Measurements from ENCODE around the gene CLGN.
"Not testable (repeated sequence)": the region's sequence is repeated elsewhere in the genome, so short reads cannot be mapped to it uniquely, and the experiment has no call there.

Gene CLGN, protein sequence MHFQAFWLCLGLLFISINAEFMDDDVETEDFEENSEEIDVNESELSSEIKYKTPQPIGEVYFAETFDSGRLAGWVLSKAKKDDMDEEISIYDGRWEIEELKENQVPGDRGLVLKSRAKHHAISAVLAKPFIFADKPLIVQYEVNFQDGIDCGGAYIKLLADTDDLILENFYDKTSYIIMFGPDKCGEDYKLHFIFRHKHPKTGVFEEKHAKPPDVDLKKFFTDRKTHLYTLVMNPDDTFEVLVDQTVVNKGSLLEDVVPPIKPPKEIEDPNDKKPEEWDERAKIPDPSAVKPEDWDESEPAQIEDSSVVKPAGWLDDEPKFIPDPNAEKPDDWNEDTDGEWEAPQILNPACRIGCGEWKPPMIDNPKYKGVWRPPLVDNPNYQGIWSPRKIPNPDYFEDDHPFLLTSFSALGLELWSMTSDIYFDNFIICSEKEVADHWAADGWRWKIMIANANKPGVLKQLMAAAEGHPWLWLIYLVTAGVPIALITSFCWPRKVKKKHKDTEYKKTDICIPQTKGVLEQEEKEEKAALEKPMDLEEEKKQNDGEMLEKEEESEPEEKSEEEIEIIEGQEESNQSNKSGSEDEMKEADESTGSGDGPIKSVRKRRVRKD

DNA sequence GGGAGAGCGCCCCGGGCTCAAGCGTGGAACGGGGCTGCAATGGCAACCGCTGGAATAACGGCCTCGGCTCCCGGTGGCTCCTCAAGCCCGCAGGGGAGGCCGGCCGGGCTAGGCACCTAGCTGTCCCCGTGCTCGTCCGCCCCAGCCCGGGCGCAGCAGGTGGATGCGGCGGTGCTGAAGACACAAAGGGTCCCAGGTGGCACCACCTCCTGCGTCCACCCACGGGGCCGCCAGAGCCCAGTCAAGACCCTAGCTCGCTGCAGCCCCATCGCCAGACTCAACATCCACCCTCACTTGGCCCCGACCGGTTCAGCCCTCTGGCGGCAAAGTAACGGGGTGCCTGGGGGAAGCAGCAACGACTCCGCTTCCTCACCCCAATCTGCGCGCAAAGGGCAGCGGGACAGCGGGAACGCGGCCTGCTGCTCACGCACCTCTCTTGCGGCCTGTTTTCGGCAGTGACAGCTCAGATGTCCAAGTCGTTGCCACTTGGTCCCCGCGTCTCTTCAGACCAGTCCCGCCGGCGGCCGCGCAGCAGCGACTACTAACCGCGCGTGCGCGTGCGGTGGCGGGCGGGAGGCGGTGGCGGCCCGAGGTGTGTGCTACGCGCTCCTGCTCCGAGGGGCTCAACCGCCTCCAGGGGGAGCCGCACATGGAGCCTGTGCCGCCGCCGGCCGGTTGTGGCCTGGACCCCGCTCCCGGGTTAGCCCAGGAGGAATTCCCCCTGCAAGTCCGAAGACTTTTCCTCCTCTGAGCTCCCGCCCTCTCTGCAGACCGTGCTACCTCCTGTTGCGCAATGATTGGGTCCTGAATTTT, at the start of gene CLGN:
Gene CLGN (minus strand): TSS at position 543 of the 813 bp plus-strand sequence. CDS start 14,570 bp downstream, outside the sequence.
- peak; percentile 65 for DNase-seq (ENCODE audit: low spot score)

DNA sequence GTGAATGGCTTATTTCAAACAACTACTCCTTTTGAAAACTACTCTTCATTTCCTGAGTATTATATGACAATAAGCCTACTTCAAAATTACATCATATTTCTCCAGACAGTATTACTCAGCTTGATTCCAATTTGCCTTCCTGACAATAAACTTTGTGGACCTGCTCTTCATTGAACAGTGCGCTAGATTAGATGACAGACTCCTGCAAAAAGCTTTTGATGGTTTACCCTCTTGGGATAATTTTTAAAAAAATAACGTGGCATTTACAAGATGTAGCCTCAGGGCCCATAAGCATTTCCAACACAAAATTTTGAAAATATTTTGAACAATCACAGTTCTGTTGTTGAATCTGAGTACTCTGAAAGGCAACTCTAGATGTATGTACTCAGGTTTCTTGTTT, 44.7 kb upstream of the CLGN start:
- DNase-seq (ENCODE audit: low spot score), result no peak

DNA sequence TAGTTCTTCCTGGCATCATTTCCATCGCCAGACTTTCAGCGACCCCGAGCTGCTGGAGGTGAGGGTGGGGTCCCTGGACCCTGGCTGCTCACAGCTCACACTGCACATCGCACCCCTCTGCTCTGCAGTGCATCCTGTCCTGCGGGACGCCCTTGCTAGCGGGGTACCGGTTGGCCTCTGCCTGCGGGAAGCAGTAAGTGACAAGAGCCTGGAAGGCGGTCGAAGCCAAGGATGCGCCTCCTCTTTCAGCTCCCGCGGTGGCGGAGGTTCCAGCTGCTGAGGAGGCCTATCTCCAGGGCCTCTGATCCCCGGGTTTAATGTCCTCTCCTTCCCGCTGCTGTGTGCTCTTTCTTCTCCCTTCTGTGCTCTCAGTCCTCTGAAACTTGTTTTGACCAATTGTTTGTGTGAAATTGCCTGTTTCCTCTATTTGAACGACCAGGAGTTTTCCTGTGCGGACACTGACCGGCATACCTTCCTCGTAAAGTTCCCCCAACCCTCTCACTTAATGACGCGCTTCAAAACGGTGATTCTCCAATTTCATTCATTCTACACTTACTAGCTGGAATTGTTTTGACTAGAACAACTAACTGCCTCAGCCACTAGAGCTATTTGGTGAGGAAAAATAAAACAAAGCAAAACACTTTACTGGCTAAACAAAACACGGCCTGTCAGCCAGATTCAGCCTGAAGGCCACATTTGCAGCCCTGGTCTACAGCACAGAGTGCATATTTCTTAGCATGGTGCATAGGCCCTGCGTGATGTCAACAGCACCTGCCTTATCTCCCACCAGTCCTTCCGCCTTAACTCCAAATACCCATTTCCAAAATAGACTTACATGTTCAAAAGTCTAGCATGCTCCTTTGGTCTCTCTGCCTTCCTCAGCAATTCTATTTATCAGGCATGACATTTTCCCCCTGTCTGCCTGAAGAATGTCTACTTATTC, 42.6 kb upstream of the CLGN start:
- no peak for DNase-seq (ENCODE audit: low spot score)

DNA sequence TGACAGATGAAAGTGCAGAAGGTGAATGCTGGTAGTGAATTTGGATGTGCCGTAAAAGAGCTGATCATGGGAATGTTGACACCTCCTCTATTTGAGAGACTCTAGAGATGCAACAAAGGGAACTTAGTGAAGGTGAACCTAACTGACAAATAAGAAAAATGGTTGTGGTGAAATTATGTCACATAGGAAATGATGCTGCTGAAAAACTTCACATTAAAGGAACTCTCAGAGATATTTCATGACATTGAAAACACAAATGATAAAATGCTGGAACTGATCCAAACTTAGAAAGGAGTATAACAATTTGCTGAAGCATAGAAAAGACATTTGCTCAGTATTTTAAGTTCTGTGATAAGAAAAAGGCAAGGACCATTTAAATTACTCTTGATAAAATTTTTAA, 38.7 kb upstream of the CLGN start:
- DNase-seq (ENCODE audit: low spot score), result no peak

DNA sequence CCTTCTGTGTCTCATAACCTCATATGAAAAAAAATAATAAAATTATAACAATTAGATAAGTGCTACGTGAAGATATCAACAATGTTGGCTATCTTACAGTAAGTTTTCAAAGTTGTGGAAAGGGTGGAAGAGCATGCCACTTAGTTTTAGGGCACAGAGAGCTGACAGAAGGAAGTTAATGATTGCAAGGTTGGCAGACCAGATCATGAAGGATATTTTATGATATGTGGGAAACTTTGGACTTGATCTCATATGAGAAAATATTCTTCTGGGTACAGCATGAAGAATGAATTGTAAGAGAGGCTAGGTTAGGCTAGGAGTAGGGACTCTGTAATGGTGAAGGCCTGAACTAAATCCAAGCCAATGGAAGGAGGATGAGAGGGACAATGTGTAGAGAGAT, 36.2 kb upstream of the CLGN start:
- no peak for DNase-seq (ENCODE audit: low spot score)

DNA sequence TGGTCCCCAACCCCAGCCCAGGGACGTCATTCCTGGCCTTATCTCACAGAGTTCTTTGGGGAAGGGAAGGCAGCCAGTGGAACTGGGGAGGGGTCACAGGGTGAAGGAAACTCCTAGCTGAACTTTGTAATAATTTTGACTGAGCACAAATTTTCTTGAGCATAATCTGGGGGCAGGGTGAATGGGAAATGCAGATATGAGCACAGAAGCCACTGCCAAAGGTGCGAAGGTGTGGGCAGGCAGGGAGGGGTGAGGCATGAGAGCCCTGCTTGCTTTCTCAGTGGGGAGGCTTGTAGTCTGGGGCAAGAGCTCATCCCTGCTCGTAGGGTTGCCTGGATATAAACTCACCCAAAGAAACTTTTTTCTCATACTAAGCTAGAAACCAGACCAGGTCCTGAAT, 35.7 kb upstream of the CLGN start:
- DNase-seq (ENCODE audit: low spot score), result no peak

DNA sequence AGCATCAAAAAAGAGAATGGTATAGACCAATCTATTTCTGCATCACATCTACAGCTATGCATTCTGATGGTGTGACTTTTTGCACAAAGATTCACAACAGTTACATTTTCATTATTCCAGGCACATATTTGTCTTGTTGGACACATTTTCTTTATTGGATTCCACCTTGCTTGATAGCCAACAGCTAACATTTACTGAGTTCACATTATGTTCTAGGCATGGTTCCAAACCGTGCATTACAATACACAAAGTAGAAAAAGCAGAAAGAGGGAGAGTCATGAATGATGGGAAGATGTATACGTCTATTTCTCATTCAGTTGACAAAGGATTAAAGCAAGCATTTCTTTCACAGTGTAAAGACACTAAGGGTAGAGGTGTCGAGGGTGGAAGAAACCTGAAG, 22.9 kb upstream of the CLGN start:
- no peak for DNase-seq (ENCODE audit: low spot score)

DNA sequence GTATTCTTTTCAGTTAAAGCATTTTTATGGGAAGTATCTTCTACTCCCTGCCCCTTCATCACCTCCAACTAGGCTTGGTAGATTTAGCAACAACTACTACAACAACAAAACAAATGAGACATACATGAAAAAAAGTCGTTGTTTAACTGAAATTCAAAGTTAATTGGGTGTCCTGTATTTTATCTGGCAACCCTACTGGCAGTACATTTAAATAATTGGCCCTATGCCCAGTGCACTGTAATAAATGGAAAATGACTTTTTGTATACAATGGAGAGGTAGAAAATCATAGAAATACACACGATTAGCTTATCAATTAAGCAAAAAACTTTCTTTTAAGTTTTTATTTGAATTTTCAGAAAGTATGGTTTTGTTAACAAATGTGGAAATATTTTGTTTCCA, 21.4 kb upstream of the CLGN start:
- DNase-seq (ENCODE audit: low spot score), result no peak

DNA sequence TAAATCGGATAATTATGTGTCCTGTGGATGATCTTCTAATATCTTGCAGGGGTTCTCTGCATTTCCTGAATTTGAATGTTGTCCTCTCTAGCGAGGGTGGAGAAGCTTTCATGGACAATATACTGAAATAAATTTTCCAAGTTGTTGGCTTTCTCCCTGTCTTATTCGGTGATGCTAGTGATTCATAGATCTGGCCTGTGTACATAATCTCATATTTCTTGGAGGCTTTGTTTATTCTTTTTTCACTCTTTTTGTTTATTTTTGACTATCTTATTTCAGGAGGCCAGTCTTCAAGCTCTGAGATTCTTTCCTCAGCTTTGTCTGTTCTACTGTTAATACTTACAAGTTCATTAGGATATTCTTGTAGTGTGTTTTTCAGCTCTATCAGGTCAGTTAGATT, 20.7 kb upstream of the CLGN start:
- no peak for DNase-seq (ENCODE audit: low spot score)

DNA sequence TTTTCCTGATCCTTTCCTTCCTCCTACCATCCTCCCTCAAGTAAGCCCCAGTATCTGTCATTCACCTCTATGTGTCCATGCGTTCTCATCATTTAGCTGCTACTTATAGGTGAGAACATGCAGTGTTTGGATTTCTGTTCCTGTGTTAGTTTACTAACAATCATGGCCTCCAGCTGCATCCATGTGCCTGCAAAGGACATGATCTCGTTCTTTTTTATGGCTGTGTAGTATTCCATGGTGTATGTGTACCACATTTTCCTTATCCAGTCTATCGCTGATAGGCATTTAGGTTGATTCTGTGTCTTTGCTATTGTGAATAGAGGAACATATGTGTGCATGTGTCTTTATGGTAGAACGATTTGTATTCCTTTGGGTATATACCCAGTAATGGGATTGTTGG, 16.9 kb upstream of the CLGN start:
- not testable (repeated sequence) for DNase-seq (ENCODE audit: low spot score)

DNA sequence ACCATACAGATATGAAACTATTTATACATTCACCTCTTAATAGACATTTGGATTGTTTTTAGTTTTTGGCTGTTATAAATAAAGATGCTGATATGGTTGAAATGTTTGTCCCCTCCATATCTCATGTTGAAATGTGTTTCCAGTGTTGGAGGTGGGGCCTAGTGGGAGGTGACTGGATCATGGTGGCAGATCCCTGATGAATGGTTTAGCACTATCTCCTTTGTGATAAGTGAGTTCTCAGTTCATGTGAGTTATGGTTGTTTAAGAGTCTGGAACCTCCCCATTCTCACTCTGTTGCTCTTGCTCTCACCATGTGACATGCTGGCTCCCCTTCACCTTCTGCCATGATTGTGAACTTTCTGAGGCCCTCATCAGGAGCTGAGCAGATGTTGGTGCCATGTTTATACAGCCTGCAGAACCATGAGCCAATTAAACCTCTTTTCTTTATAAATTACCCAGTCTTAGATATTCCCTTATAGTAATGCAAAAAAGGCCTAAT, 12.2 kb upstream of the CLGN start:
- DNase-seq (ENCODE audit: low spot score), result no peak

DNA sequence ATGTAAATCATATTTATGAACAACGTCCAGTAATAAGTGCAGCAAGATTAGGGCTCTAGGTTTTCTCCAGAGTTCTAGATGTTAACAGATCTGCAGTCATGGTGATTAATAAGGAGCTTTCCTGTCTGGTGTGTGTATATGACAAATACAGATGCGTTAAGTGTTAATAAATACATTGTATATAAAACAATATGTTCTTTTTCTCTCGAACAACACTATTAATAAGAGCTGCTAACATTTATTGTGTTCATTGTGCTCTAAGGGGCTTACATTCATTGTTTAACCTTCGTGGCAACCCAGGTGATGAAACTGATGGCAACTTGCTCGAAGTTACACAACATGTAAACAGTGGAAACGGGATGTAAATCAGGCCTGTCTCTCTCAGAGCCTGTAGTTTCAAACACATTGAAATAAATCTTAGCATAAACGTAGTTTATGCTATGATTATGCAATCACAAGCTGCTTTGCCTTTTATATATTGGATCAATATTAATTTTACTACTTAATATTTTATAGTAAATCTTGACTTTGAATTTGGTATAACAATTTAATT, 547 bp upstream of the CLGN start:
- DNase-seq (ENCODE audit: low spot score), result no peak

DNA sequence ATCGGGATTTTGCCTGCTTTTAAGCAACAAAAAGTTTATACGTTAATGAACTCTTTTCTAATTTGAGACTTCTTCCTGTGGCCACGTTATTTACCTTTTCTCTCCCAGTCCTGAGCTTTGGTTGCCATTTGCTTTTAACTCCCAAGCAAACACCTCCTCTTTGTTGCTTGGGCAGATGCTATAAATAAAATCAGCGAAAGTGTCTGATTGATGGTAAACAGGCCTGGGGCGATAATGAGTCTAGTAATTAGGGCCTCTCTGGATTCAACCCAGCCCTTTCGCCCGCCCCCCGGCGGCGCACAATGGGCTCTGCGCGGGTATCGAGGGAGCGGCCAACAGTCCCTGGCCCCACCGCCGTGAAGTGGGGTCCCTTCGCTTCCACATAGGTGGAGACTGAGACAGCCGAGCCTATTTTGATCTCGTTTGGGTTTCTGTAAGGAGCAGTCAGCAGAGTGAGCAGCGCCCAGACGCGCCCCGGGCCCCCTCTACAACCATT, 790 bp downstream of the CLGN start:
- no peak for DNase-seq (ENCODE audit: low spot score)

DNA sequence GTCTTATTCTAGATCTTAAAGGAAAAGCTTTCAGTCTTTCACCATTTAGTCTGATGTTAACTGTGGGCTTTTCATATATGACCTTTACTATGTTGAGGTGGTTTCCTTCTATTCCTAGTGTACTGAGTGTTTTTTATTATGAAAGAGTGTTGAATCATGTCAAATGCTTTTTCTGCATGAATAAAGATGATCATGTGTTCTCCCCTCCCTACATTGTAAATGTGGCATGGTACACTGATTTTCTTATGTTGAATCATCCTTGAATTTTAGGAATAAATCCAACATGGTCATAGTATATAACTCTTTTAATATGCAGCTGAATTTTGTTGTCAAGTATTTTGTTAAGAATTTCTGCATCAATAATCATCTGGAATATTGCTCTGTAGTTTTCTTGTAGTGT, 4.3 kb downstream of the CLGN start:
- no peak for DNase-seq (ENCODE audit: low spot score)

DNA sequence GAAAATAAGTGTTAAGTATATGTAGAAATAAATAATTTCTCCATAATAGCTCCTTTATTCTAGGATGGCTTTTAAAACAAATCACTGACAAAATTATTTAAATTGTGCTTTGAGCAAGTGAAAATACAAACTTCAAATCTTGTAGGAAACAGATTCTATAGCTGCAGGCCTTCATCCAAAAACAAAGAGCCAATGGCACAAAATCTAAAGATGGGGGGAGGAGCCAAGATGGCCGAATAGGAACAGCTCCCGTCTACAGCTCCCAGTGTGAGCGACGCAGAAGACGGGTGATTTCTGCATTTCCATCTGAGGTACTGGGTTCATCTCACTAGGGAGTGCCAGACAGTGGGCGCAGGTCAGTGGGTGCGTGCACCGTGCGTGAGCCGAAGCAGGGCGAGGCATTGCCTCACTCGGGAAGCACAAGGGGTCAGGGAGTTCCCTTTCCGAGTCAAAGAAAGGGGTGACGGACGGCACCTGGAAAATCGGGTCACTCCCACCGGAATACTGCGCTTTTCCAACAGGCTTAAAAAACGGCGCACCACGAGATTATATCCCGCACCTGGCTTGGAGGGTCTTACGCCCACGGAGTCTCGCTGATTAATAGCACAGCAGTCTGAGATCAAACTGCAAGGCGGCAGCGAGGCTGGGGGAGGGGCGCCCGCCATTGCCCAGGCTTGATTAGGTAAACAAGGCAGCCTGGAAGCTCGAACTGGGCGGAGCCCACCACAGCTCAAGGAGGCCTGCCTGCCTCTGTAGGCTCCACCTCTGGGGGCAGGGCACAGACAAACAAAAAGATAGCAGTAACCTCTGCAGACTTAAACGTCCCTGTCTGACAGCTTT, 14.1 kb downstream of the CLGN start:
- DNase-seq (ENCODE audit: low spot score), result not testable (repeated sequence)

DNA sequence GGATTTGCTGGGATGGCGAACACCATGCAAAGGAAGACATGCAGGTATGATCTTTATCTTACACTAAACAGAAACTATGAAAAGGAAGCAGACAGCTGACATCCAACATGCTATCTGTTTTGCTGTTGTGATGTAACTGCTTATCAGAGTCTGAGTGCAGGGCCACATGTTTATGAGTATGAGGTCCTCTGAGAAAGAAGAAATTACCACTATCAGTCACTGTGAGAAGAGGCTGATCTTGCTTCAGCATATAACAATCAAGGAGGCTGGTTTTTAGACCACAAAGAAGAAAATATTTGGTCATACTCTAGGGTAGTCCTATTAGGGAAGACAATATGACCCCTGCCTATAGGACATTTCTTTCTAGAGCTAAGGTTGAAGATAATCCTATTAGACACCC, 18.5 kb downstream of the CLGN start:
- DNase-seq (ENCODE audit: low spot score), result no peak

DNA sequence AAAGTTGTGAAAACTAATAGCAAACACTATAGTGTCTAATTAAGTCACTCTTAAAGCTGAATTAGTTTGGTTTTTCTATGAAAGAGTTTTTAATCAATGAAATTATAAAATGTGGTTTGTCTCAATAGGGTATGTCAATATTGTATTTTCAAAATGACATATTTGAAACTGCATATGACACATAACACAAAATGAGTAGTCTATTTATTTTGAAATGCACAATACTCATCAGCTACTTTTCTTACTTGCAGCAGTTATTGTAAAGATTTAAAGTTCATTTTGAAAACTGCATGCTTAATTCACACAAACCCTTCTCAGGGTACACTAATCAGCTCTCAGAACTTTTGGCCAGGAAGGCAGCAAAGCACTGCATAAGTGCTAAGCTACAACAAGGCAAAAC, 21.2 kb downstream of the CLGN start:
- DNase-seq (ENCODE audit: low spot score), result no peak

DNA sequence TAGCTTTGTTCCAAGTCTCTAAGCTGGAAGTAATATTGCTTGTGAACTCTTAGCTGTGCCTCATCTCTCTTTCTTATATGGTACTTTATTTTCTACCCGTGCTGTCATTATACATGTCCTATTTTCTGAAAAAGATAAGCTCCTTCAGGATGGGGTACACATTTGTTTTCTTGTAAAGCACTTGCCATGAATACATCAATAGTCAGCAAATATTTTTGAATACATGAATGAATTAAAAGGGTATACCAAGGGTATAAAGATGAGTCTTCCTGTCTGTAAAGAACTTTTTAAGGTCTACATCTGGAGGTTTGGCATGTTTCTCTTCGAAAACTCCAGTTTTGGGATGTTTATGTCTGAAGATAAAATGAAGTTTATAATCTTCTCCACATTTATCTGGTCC, 27.3 kb downstream of the CLGN start:
- DNase-seq (ENCODE audit: low spot score), result no peak

DNA sequence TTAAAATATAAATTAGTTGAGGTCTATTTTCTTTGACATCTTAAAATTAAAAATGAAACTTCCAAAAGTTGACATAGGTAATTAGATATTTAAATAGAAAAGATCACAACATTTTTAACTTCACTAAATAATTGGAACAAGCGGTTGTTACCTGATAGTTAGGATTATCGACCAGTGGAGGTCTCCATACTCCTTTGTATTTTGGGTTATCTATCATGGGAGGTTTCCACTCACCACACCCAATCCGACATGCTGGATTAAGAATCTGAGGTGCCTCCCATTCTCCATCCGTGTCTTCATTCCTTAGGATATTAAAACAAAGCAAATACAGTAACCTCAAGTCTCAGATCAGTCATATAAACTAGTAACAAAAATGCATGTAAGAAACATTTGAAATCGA, 31.8 kb downstream of the CLGN start:
- DNase-seq (ENCODE audit: low spot score), result no peak

DNA sequence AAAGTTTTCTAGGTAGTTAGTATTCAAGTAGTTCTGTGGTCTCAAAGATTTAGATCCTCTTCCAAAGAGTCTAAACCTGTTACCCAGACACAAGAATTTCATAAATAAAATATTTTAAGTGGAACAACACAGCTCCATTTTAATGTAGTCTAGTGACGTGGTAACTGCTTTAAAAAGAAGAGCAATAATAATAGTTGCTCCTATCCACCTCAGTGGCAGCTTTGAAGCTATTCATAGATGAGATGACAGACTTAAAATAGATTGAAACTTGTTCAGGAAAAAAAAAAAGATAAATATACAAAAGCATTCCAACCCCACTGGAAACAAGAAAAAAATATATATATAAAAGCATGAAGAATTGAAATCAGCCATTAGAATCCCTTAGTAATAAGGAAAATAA, 39.4 kb downstream of the CLGN start:
- DNase-seq (ENCODE audit: low spot score), result no peak
